Fibroblast of skin of left biceps (primary cell): Measurements from ENCODE around the gene DIRAS2.

Experiments used
- DNase-seq, 2 experiments: peaks; one replicate each; pipeline ENCODE4 v3.0.0-alpha.2; 2013; ENCODE audit warnings: low read depth in 2 of 2

The DIRAS2 gene

GRCh38 chr9:90612957-90613356 lies 29.7 kb downstream of the DIRAS2 start:
- DNase-seq, result no peak

- DNase-seq, result no peak
Measured at GRCh38 chr9:90611568-90611967, 31.1 kb downstream of the DIRAS2 start.

DNA sequence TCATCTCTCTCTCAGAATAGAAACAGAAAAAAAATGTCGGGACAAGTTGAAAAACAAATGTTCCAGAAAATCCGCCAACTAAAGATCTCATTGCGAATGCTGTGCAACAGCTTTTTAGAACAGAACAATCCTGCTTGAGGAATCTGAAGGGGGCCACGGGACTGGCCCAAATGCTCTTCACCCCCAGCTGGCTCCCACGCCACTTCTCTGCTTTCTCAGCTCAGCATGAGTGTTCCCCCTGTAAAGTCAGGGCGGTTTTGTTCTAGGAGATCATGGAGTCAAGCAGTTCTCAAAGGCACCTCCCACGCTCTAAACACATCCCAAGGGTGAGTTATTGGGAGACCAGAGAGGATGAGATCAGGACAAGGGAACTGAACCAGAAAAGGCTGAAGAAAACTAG lies 31.5 kb downstream of the DIRAS2 start:
- DNase-seq, result no peak

GRCh38 chr9:90607701-90608516 lies 34.7 kb downstream of the DIRAS2 start:
- no peak for DNase-seq

DNA sequence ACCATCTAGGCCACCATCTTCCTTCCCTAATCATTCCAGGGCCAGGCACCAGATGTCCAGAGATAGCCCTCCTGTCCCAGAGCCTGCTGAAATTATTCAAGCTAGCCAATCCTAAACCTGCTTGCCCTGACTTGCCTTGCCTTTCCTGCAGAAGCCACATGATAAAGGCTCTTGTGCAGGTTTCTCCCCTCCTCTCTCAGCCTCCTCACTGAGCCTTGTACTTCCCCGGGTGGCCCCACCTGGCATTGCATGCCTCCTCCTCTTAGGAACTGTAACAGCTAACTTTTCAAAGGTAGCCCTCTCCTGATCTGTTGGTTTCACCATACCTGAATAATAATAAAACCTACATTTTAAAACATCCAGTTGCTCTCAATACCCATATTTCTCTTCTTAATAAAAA lies 42.6 kb downstream of the DIRAS2 start:
- DNase-seq, result no peak

DNA sequence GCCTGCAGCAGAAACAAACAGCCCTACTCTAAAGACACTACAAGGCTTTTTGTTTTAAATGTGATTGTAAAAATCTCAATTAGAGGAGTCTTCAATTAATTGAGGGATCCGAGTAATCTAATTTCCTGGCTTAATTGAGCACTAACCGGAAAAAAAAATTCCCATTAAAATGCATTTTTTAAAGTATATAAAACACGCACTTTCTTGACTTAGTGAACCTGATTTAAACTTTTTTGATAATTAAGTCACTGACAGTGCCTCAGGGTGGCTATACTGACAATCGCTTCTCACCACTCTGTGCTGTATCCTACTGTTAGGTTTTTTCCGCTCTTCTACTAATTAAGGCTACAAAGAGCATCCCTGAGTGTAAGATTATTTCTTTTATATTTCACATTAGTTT lies 44.4 kb downstream of the DIRAS2 start:
- DNase-seq, result no peak

DNA sequence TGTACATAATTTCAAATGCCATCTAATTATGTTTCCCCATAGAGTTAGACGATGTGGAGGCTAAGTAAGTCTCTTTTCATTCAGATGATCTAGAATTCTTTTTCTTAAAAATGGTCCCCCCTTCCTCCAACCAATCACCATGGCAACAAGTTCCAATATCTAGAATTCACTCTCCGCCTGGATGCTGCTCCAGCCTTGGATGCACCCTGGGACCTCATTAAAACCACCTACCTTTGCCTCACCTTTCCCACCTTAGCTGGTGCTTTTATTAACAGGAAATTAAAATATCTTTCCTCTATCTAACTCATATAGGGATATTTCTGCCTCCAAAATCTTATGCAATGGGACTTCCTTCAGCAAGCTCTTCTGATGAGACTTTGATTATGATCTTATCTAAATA lies 49.0 kb downstream of the DIRAS2 start:
- DNase-seq, result no peak

DNA sequence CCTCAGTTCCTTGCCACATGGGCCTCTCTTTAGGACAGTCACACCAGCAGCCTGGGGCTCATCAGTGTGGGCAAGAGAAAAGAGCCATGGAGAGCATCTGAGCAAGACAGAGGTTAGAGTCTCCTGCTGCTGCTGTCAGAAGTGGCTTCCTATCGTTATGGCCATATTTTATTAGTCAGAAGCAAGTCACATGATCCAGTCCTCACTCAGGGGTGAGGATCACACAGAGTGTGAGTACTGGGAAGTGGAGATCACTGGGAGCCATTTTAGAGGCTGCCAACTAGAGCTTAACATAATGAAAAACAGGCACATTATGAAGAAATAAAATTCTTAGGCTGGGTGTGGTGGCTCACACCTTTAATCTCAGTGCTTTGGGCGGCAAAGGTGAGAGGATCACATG lies 62.0 kb downstream of the DIRAS2 start:
- no peak for DNase-seq

DNA sequence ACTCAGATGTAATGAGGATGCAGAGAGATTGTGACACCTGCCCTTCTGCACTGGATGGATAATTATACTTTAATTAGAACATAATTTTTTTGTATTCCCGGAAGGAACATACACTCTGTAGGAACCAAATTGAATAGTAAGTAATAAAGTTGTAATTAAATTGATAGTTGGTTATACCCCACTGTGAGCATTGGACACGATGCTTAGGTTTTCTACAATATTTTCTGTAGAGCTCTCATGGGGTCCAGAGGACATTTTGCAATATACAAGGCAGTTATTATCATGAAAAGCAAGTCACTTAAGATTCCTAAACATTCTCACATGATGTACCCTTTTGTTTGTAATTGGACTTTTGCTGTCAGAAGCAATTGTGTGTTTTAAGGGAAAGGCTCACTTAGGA lies 63.4 kb downstream of the DIRAS2 start:
- DNase-seq, result no peak

DNA sequence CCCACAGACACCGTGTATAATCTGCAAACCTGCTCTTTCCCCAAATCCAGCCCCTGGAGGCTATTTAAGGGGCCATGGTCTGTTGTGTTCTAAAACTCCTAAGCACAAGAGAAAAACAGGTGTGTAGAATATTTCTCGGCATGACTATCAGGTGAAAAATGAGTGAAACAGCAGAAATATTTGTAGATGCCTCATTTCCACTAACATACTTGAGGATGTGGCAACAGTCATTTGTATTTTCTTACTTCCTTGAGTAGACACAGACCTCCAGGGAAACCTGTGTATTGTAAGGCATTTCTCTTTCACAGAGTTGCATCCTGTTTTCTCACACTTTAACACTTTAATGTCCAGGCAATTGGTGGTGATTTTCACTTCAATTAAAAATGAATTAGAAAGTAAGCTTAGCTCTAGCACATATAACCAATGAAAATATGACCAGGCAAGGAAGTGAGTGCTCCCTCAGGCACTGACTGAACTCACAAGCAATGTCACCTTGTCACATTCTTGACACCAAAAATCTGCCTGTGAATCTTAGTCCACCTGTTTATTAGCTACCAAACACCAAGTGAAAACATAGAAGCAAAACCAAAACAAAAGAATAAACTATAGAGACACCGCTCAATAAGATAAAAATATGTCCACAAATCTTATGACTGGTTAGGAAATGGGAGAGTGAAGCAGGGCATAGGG lies 64.4 kb downstream of the DIRAS2 start:
- no peak for DNase-seq

- DNase-seq, result no peak
Measured at GRCh38 chr9:90569511-90569910, 73.1 kb downstream of the DIRAS2 start.

- no peak for DNase-seq
Measured at GRCh38 chr9:90568667-90569066, 74.0 kb downstream of the DIRAS2 start.

GRCh38 chr9:90562229-90562628 lies 80.4 kb downstream of the DIRAS2 start:
- no peak for DNase-seq
